ENCODE data around the gene LRRD1.
"Not testable (repeated sequence)": the region's sequence is repeated elsewhere in the genome, so short reads cannot be mapped to it uniquely, and the experiment has no call there.

Gene LRRD1

DNA sequence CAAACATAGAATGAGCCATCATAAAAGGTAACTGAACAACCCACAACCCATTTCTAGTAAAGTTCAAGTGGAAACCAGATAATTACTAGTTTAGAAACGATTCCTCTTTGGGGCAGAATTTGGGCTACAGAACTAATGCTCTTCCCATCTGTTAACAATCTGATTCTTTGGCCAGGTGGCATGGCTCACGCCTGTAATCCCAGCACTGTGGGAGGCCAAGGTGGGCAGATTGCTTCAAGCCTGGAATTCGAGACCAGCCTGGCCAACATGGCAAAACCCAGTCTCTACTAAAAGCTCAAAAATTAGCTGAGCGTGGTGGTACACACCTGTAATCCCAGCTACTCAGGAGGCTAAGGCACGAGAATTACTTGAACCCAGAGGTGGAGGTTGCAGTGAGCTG is 63.1 kb downstream of the LRRD1 start:
- TF ChIP-seq, protein P1, sequence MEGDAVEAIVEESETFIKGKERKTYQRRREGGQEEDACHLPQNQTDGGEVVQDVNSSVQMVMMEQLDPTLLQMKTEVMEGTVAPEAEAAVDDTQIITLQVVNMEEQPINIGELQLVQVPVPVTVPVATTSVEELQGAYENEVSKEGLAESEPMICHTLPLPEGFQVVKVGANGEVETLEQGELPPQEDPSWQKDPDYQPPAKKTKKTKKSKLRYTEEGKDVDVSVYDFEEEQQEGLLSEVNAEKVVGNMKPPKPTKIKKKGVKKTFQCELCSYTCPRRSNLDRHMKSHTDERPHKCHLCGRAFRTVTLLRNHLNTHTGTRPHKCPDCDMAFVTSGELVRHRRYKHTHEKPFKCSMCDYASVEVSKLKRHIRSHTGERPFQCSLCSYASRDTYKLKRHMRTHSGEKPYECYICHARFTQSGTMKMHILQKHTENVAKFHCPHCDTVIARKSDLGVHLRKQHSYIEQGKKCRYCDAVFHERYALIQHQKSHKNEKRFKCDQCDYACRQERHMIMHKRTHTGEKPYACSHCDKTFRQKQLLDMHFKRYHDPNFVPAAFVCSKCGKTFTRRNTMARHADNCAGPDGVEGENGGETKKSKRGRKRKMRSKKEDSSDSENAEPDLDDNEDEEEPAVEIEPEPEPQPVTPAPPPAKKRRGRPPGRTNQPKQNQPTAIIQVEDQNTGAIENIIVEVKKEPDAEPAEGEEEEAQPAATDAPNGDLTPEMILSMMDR (conservative IDR thresholded peaks at IDR 0.05; ENCODE audit: low read depth), result no peak
- ChIA-PET POLR2A (ENCODE audit: low non-redundant PET) (no interaction called here), CTCF (interaction anchor here (0.8 to 1.3 kb wide), 2 partner anchors 18 to 55 kb away, joined by 3 to 4 read pairs; partner anchors contain the start of gene CYP51A1)
- no peak for DNase-seq (ENCODE audit: low spot score)
- H3K27ac ChIP-seq, result no peak overlapping the region

GRCh38 chr7:92110857-92111256 is 68.1 kb downstream of the LRRD1 start:
- DNase-seq (ENCODE audit: low spot score), result no peak
- H3K27ac ChIP-seq, result no peak overlapping the region
- ChIA-PET POLR2A (ENCODE audit: low non-redundant PET) (no interaction called here), CTCF (no interaction called here)
- TF ChIP-seq, protein P1 (conservative IDR thresholded peaks at IDR 0.05; ENCODE audit: low read depth), result no peak

- no peak overlapping the region for H3K27ac ChIP-seq
- ChIA-PET CTCF (no interaction called here), POLR2A (ENCODE audit: low non-redundant PET) (no interaction called here)
- TF ChIP-seq, protein P1 (conservative IDR thresholded peaks at IDR 0.05; ENCODE audit: low read depth), result no peak
- no peak for DNase-seq (ENCODE audit: low spot score)
Observed at GRCh38 chr7:92108821-92109220, 70.1 kb downstream of the LRRD1 start.

DNA sequence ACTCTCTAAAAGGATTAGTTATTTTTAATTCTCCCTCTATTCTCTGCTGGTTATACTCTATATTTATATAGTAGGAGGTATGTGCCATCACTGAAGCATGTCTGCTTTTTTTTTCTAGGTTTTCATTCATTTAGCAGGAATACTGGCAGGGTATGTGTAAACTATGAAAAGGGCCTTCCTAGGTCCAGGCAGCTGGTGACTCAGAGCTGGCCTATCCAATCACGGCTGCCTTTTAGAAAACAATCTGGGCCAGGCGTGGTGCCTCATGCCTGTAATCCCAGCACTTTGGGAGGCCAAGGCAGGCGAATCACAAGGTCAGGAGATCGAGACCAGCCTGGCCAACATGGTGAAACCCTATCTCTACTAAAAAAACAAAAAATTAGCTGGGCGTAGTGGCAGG is 76.1 kb downstream of the LRRD1 start:
- CTCF ChIA-PET, result interaction anchor here (0.6 kb wide), 1 partner anchor 28 kb away, joined by 3 read pairs; no protein-coding TSS in a partner anchor
- H3K27ac ChIP-seq; DNase-seq (ENCODE audit: low spot score); POLR2A ChIA-PET (ENCODE audit: low non-redundant PET): not testable (repeated sequence)

DNA sequence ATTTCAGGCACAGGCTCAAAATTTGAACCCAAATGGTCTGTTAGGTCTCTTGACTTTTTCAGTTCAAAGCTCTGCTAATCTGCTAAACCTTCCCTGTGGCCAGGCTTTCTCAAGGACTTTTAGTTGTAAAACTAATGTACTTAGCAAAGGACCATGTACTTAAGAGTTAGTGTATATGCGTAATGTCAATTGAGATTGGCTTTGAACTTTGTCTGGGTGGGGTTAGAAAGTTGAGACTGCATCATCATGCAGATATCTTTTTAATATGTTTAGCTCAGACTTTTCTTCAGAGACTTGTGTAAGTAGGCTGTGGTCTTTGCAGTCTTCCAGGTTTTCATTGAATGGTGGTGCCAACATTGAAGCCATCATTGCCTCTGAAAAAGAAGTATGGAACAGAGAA is 78.4 kb downstream of the LRRD1 start:
- H3K27ac ChIP-seq, result no peak overlapping the region
- POLR2A ChIA-PET (ENCODE audit: low non-redundant PET), result no interaction called here
- CTCF ChIA-PET, result no interaction called here
- TF ChIP-seq, protein P1 (conservative IDR thresholded peaks at IDR 0.05; ENCODE audit: low read depth), result no peak
- DNase-seq (ENCODE audit: low spot score), result no peak

GRCh38 chr7:92095380-92095779 is 83.6 kb downstream of the LRRD1 start:
- TF ChIP-seq, protein P1 (conservative IDR thresholded peaks at IDR 0.05; ENCODE audit: low read depth), result no peak
- DNase-seq (ENCODE audit: low spot score), result no peak
- no peak overlapping the region for H3K27ac ChIP-seq
- POLR2A ChIA-PET (ENCODE audit: low non-redundant PET), result no interaction called here
- CTCF ChIA-PET, result interaction anchor here (0.7 kb wide), 1 partner anchor 545 kb away, joined by 5 read pairs; no protein-coding TSS in a partner anchor

Data from RWPE1 (cell line).